Astrocyte (in vitro differentiated cells and primary cell): Measurements from ENCODE around the gene C2orf42.

Source experiments
- CTCF ChIP-seq: IDR thresholded peaks from 2 replicates; pipeline ENCODE4 v1.5.1; 2011; ENCODE audit warnings: low read depth, mild to moderate bottlenecking, inconsistent platforms, low read length, moderate library complexity; ENCODE audit not compliant: insufficient read depth
- EZH2 ChIP-seq: IDR thresholded peaks from 2 replicates; pipeline ENCODE4 v1.6.1; 2012; ENCODE audit warnings: mild to moderate bottlenecking, low read length, inconsistent platforms; ENCODE audit not compliant: insufficient read depth

DNA sequence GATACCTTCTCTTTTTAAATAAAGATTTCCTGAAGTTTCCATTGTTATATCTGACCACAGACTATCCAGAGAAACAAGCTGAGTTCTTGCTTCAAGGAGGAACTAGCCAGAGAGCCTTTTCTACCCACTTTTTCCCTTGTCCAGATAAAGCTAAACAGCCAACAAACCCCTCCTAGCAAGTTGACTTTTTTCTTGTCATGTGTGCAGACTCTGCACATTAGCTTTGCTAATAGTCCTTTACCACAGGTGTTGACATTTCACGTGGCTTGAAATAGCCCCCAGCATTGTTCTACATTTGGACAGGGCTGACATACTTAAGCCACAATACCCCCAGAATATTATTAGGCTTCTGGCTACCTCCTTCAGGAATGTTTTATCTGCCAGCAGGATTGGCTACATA lies 62.8 kb downstream of the C2orf42 start:
- TF ChIP-seq CTCF (no peak), EZH2 (no peak)
